HG03108 (cell line): ENCODE results near the gene MICAL3.
"Not testable (repeated sequence)": the region's sequence is repeated elsewhere in the genome, so short reads cannot be mapped to it uniquely, and the experiment has no call there.

Experiments
- ATAC-seq: cut with Tn5 transposase; IDR thresholded peaks from one replicate; pipeline ENCODE4 v1.9.1; 2021; ENCODE audit warnings: moderate library complexity; ENCODE audit not compliant: unreplicated experiment

Gene MICAL3

DNA sequence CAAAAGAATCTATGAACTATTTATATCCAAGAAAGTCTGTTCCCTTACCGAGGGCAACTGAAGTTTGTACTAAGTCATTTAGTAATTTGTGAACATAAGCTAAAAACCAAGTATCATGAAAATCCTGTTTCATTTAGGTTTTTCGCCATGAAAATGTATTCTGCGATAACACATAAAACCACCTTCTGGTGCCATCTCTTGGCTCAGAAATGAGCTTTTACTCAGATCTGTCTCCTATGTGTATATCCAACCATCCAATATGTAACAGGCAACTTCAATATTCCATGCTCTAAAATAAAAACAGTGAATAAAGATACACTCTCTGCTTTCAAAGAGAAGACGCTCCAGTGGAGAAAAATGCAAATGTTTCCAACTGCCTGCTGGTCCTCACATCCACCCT, 132.0 kb downstream of the MICAL3 start:
- ATAC-seq: no peak

GRCh38 chr22:17891481-17892167, 132.7 kb downstream of the MICAL3 start:
- no peak for ATAC-seq

DNA sequence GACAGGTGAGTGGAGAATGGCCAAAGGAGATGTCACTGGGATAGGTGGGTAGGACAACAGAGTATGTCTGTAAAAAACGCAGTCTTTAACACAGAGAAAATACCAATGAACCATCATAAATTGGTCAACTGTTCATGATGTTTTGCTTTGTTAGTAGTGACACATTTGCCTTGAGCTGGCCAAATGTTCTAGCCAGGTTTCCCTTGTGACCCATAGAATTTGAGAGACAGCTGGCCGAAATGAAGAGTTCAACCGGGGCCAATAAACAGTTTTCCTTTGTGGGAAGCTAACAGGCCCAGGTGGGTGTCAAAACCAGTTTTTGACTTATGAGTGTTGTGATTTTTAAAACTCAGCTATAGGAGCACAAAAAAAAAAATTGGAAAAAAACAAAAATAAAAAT, 133.5 kb downstream of the MICAL3 start:
- ATAC-seq: no peak

GRCh38 chr22:17890245-17890671, 134.1 kb downstream of the MICAL3 start:
- ATAC-seq: no peak

DNA sequence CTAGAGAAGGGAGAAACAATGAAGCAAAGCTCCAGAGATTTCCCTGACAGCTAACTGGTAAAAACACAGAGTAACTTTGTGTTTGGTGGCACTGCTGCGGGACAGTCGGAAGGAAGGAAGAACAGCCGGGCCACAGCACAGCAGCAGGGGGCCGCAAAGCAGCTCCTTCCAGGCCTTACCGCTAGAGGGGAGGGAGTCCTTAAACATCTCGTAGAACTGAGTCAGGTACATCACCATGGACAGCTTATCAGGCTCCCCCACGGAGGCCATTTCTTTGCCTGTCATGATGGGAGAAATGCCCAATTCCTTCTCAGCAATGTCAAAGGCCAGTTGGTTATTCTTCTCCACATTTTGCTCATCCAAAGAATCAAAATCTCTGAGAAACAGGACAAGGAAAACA, 135.5 kb downstream of the MICAL3 start:
- ATAC-seq: no peak

DNA sequence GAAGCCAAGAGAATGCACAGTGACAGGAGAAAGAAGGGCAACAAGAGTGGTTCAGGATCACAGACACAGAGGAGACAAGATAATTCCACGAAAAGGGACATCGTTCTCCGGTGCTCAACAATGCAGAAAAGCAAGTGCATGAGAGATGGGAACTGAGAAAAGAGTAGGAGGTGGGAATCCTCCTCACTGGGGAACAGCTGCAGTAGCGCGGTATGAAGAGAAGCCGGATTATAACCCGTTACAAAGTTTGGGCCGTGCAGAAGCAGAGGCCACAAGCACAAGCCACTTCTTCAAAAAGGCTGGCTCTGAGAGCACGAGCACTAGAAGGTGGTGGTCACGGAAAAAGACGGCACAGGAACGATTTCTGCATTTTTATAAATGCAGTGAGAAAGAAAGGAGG, 135.9 kb downstream of the MICAL3 start:
- ATAC-seq: no peak

GRCh38 chr22:17884893-17885292, 139.5 kb downstream of the MICAL3 start:
- no peak for ATAC-seq

DNA sequence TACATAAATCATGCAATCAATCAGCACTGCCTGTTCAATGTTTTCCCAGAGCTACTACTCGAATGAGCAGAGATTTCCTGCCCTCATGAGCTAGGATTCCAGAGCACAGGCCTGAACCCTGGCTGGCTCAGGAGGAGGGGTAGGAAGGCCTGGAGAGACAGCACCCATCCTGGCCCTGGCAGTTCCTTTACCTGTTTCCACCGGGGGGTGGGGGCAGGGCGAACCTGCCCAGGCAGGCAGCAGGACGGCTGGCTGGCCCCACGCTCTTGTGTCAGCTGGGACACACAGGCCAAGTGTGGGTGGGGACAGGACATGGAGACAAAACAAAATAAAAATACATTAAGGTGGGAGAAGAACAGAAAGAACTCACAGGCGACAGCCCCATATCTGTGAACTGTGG, 140.3 kb downstream of the MICAL3 start:
- no peak for ATAC-seq

GRCh38 chr22:17883356-17883755, 141.0 kb downstream of the MICAL3 start:
- ATAC-seq: no peak

DNA sequence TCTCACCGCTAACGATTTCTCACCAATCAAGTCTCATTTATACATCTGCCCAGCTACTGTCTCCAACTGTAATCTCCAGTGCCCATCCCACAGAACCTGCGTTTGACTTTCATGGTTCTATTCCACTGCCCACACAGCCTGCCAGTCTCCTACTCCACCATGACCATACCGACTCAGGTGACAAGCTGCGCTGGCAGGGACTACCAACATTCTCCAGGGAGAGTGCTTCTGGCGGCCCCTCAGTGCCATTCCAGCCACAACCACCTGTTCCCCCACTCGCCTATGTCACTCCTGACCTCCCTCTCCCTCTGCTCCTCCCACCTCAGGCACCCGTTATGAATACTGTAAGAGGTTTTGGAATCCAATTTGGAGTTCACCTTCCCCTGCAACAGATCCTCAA, 141.6 kb downstream of the MICAL3 start:
- no peak for ATAC-seq

- no peak for ATAC-seq
Measured at GRCh38 chr22:17882162-17882561, 142.2 kb downstream of the MICAL3 start.

GRCh38 chr22:17881366-17881765, 143.0 kb downstream of the MICAL3 start:
- ATAC-seq: no peak

DNA sequence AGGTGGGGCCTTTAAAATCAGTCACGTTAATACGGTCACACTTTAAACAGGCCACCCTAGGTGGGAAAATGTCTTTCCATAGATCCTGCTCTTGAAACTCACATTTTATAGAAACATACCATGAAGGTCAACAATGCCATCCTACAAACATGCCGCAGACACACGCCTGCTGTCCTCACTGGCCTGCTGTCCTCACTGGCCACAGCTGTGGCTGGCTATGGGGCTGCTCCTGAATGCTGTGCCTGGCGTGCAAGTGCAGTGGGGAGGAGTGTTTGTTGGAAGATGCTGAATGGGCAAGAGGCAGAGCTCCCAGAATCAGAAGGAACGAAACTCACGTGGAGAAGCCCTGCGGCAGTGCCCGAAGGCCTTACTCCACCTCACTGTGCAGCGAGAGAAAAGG, 143.9 kb downstream of the MICAL3 start:
- no peak for ATAC-seq

DNA sequence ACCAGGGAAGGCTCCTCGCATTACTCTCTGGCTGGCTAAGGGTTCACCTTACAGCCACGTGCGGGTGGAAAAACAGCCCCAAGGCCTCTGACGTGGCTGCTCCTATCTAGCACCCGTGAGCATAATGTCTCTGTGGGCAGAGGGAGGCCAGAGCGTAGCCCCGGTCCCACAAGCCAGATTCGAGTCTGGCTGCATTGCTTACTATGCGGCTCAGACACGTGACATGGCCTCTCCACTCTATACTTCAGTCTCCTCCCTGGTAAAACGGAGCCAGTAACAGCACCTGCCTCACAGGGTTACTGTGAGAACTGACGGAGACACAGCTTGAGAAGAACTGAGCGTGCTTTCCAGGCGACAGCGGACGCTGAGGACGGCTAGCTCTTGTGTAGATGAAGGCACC, 144.3 kb downstream of the MICAL3 start:
- ATAC-seq: no peak

DNA sequence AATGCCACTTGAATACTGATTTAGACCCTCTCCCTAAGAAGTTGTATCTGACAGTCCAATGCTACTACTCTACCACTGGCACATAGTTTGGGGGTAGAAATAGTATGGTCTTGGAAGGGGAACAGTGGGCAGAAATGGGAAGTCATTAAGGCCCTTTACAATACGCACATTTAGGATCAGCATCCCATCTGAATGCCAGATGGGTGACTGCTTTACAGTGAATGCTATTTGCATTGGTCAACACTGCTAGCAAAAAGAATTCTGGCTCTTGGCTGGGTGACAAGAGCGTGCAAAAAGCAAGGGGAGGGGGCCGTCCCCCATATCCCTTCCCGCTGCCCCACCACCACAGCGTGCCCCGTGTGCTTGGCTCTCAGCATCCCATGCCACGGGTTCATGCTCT, 145.4 kb downstream of the MICAL3 start:
- ATAC-seq: no peak

DNA sequence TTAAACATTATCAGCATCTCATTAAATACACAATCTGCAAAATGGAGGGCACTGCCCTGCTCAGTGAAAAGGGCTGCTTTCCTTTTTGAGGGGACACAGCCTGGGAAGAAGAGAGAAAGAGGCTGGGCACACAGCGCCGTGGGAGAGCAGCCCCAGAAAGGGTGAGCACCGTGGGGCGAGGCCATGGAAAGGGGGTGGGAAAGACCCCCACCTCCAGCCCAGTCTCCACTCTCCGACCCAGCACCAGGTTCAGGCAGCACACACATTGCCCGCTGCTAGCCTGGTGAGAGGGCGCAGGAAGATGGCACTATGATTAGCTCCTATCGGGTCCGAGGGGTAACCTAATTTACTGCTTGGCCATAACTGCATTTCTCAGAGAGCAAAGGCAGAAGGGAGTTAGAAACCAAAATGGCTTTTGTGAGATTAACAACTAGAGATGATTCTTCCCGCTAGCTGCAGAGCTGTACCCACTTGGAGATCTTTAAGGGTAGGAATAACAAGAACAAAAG, 146.1 kb downstream of the MICAL3 start:
- ATAC-seq: no peak

GRCh38 chr22:17876878-17877855, 147.2 kb downstream of the MICAL3 start:
- ATAC-seq: not testable (repeated sequence)

GRCh38 chr22:17876306-17876831, 148.0 kb downstream of the MICAL3 start:
- ATAC-seq: no peak

- no peak for ATAC-seq
Measured at GRCh38 chr22:17875631-17876030, 148.7 kb downstream of the MICAL3 start.

- no peak for ATAC-seq
Measured at GRCh38 chr22:17875156-17875555, 149.2 kb downstream of the MICAL3 start.

DNA sequence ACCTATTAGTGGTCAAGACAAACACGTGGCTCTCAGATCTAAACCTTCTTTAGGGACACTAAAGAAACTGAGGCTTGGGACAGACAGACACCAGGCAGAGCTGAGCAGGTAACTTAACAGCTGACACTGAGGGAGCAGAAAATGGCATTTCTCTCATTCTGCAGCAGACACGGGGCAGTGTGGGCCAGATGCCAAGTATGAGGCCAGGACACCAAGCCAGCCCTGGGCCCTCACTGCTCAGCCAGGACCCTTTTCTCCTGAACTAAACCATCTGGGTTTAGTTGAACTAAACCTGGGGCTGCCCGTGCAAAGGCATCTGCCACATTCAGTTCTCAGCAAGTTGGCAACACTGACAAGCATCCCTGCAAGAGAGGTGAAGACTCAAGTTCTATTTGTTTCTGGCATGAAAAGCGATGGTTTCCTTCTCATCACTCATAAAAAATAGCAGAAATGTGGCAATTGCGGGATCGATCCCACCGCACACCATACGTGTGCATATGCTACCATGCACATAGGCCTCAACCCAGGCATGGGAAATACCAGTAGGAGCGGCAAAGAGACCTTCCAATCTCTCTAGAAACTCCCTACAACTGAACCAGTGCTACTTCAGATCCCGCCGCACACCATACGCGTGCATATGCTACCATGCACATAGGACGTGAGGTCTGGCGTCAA, 150.0 kb downstream of the MICAL3 start:
- ATAC-seq: no peak
